TTC549 (cell line): ENCODE results near the gene STARD13.

Experiments
- FAIRE-seq: peaks from 2 replicates; lab custom pipeline; 2012; peaks lifted over from hg19 to GRCh38; lab: Jason Lieb, UNC

STARD13 gene

GRCh38 chr13:33227927-33228647 lies 57.5 kb downstream of the STARD13 start:
- FAIRE-seq: no peak

GRCh38 chr13:33224686-33225085 lies 60.9 kb downstream of the STARD13 start:
- no peak for FAIRE-seq

GRCh38 chr13:33224191-33224590 lies 61.4 kb downstream of the STARD13 start:
- no peak for FAIRE-seq

GRCh38 chr13:33219926-33220325 lies 65.6 kb downstream of the STARD13 start:
- no peak for FAIRE-seq

- no peak for FAIRE-seq
Measured at GRCh38 chr13:33218426-33218825, 67.1 kb downstream of the STARD13 start.

- FAIRE-seq: no peak
Measured at GRCh38 chr13:33218020-33218419, 67.5 kb downstream of the STARD13 start.

- no peak for FAIRE-seq
Measured at GRCh38 chr13:33217256-33217655, 68.3 kb downstream of the STARD13 start.

- no peak for FAIRE-seq
Measured at GRCh38 chr13:33213797-33214196, 71.8 kb downstream of the STARD13 start.

GRCh38 chr13:33213024-33213768 lies 72.4 kb downstream of the STARD13 start:
- no peak for FAIRE-seq

- FAIRE-seq: no peak
Measured at GRCh38 chr13:33212396-33212795, 73.2 kb downstream of the STARD13 start.

GRCh38 chr13:33210090-33210489 lies 75.5 kb downstream of the STARD13 start:
- no peak for FAIRE-seq

GRCh38 chr13:33208290-33209220 lies 77.0 kb downstream of the STARD13 start:
- FAIRE-seq: no peak

- no peak for FAIRE-seq
Measured at GRCh38 chr13:33207615-33207961, 78.0 kb downstream of the STARD13 start.

GRCh38 chr13:33206945-33207614 lies 78.5 kb downstream of the STARD13 start:
- FAIRE-seq: no peak

- no peak for FAIRE-seq
Measured at GRCh38 chr13:33206425-33206824, 79.1 kb downstream of the STARD13 start.

- FAIRE-seq: no peak
Measured at GRCh38 chr13:33205804-33206221, 79.7 kb downstream of the STARD13 start.

GRCh38 chr13:33205224-33205623 lies 80.3 kb downstream of the STARD13 start:
- no peak for FAIRE-seq

- no peak for FAIRE-seq
Measured at GRCh38 chr13:33204130-33204927, 81.2 kb downstream of the STARD13 start.

- FAIRE-seq: no peak
Measured at GRCh38 chr13:33202644-33203169, 82.8 kb downstream of the STARD13 start.

- no peak for FAIRE-seq
Measured at GRCh38 chr13:33201659-33202058, 83.9 kb downstream of the STARD13 start.

- FAIRE-seq: no peak
Measured at GRCh38 chr13:33199289-33199850, 86.2 kb downstream of the STARD13 start.
